ENCODE results near the gene PODXL2.

- TF ChIP-seq CTCF (conservative IDR thresholded peaks at IDR 0.05) = no peak
- no peak for TF ChIP-seq ZFX (IDR thresholded peaks at IDR 0.05)
These were observed 85.9 kb downstream of the PODXL2 start for GRCh38 chr3:127714866-127715265.

All from C4-2B (cell line).